Kidney (tissue), 14 donors: ENCODE data around the gene RIPPLY2. TPM values are rescaled to one million over a fixed set of nuclear protein-coding genes. Genes with fewer than 3 reads are reported as not detected.

Experiments
- DNase-seq, 5 donors: peaks; one replicate each; pipeline ENCODE4 v3.0.0-alpha.2; 2013 to 2020
- FAIRE-seq: peaks from 2 replicates; lab custom pipeline; 2012; peaks lifted over from hg19 to GRCh38; lab: Jason Lieb, UNC
- H3K27ac ChIP-seq, 2 donors: one replicate each; pipeline ENCODE4 v1.7.0; 2013; ENCODE audit warnings: low read depth in 2 of 2, low read length in 2 of 2, inconsistent platforms in 1 of 2
- H3K27me3 ChIP-seq: one replicate; pipeline ENCODE4 v1.7.1; 2013; ENCODE audit warnings: low read length, inconsistent platforms; ENCODE audit not compliant: control insufficient read depth, insufficient read depth
- H3K36me3 ChIP-seq, 3 donors: one replicate each; pipeline versions ENCODE4 v1.7.0 to v1.7.1; 2013; ENCODE audit warnings: low read length in 3 of 3, control low read depth in 1 of 3, inconsistent platforms in 1 of 3; ENCODE audit not compliant: insufficient read depth in 3 of 3, control insufficient read depth in 2 of 3
- H3K4me1 ChIP-seq, 3 donors: one replicate each; pipeline versions ENCODE4 v1.7.0 to v1.7.1; 2013; ENCODE audit warnings: low read length in 3 of 3, inconsistent platforms in 1 of 3, low read depth in 1 of 3; ENCODE audit not compliant: control insufficient read depth in 2 of 3, insufficient read depth in 2 of 3
- H3K4me3 ChIP-seq, 3 donors: one replicate each; pipeline versions ENCODE4 v1.7.0 to v1.8.1; 2013; ENCODE audit warnings: low read length in 3 of 3, control low read depth in 1 of 3, inconsistent platforms in 1 of 3
- H3K9ac ChIP-seq, 3 donors: one replicate each; pipeline versions ENCODE4 v1.7.0 to v1.7.1; 2013; ENCODE audit warnings: low read length in 3 of 3, control low read depth in 1 of 3, inconsistent platforms in 1 of 3
- H3K9me3 ChIP-seq, 3 donors: one replicate each; pipeline versions ENCODE4 v1.7.0 to v1.7.1; 2013; ENCODE audit warnings: low read length in 3 of 3, control low read depth in 1 of 3, inconsistent platforms in 1 of 3; ENCODE audit not compliant: control insufficient read depth in 2 of 3, insufficient read depth in 1 of 3
- CTCF ChIP-seq: IDR thresholded peaks from 3 replicates; pipeline ENCODE4 v1.5.1; 2012; ENCODE audit warnings: mild to moderate bottlenecking, moderate library complexity, borderline replicate concordance; ENCODE audit not compliant: insufficient read depth; ENCODE audit errors: extremely low read depth
- intact Hi-C: fragments of 100-400 bp; cut with DNase I; formaldehyde crosslinking; loops from one replicate; pipeline ENCODE4 v1.11.1; 2022
- polyA plus RNA-seq: library from polyadenylated mRNA; stranded (reverse); fragments of 350-450 nt; fragmentation: Illumina TruSeq; extraction: RNeasy Lipid Tissue Mini Kit (QIAGEN cat#74804); gene quantifications from one replicate; pipeline ENCODE4 v1.2.3, GENCODE V29; 2014; ENCODE audit warnings: low read depth, low replicate concordance; ENCODE audit not compliant: insufficient read depth
- total RNA-seq: library from RNA; stranded (reverse); fragmentation: NEBNext Ultra II Directional; extraction: Animal tissue kit (Norgen Biotek cat#: 25700); gene quantifications from one replicate; pipeline ENCODE4 v1.2.1, GENCODE V29; 2021
- donor health status: control.
- donor health status: control.
- donor health status: control.
- donor health status: control.
- donor health status: control.
- donor health status: DM: yes; HTN: yes; CAD: no.
- donor health status: Normal renal cell carcinoma (clear cell type).

RIPPLY2 gene
- total and polyA plus RNA-seq, 2 donors from 2014 or later: 0.38 TPM; not detected in 1

GRCh38 chr6:83824388-83824801, 28.8 kb upstream of the RIPPLY2 start:
- no peak overlapping the region for H3K9ac ChIP-seq
- no peaks in the 10 kb centered on the region for H3K9me3 ChIP-seq
- H3K27ac ChIP-seq: no peak overlapping the region
- H3K27me3 ChIP-seq: no peaks in the 10 kb centered on the region
- DNase-seq (no peak), FAIRE-seq (no peak)
- no peaks in the 10 kb centered on the region for H3K36me3 ChIP-seq
- H3K4me1 ChIP-seq: no peaks in the 10 kb centered on the region
- H3K4me3 ChIP-seq: no peak overlapping the region
- intact Hi-C loops: no loop called here
- TF ChIP-seq CTCF: no peak

- Histone ChIP-seq H3K27me3 (no peaks in the 10 kb centered on the region), H3K27ac (no peak overlapping the region), H3K9me3 (no peaks in the 10 kb centered on the region), H3K9ac (no peak overlapping the region), H3K4me1 (no peaks in the 10 kb centered on the region), H3K4me3 (no peak overlapping the region), H3K36me3 (no peaks in the 10 kb centered on the region)
- DNase-seq: no peak
- no peak for FAIRE-seq
- no peak for TF ChIP-seq CTCF
- intact Hi-C loops: no loop called here
Measured at GRCh38 chr6:83824831-83825230, 28.3 kb upstream of the RIPPLY2 start.

GRCh38 chr6:83827050-83827449, 26.1 kb upstream of the RIPPLY2 start:
- no peaks in the 10 kb centered on the region for H3K27me3 ChIP-seq
- no peak for TF ChIP-seq CTCF
- FAIRE-seq (no peak), DNase-seq (no peak)
- H3K4me3 ChIP-seq: no peak overlapping the region
- no peak overlapping the region for H3K9ac ChIP-seq
- no peaks in the 10 kb centered on the region for H3K36me3 ChIP-seq
- H3K4me1 ChIP-seq: no peaks in the 10 kb centered on the region
- no peak overlapping the region for H3K27ac ChIP-seq
- no peaks in the 10 kb centered on the region for H3K9me3 ChIP-seq
- intact Hi-C loops: no loop called here

GRCh38 chr6:83838727-83839126, 14.4 kb upstream of the RIPPLY2 start:
- intact Hi-C loops: no loop called here
- Histone ChIP-seq H3K9ac (no peak overlapping the region), H3K9me3 (no peaks in the 10 kb centered on the region), H3K4me3 (no peak overlapping the region), H3K36me3 (no peaks in the 10 kb centered on the region), H3K4me1 (no peaks in the 10 kb centered on the region), H3K27ac (no peak overlapping the region), H3K27me3 (no peaks in the 10 kb centered on the region)
- no peak for TF ChIP-seq CTCF
- no peak for DNase-seq
- FAIRE-seq: no peak
